HepG2 (cell line): ENCODE measurements around the gene CCDC157. TPM values are rescaled to one million over a fixed set of nuclear protein-coding genes. Genes with fewer than 3 reads are reported as not detected.
A peak's percentile ranks its signal among the peaks of the same experiment; 100 is the strongest.

Source experiments
- ADNP ChIP-seq: sonication (generic); formaldehyde crosslinking; IDR thresholded peaks from 2 replicates; pipeline ENCODE4 v1.4.0; 2020; ENCODE audit warnings: missing genetic modification reagents
- ATF5 ChIP-seq: sonication (generic); formaldehyde crosslinking; IDR thresholded peaks from 2 replicates; pipeline ENCODE4 v1.4.0; 2020; ENCODE audit warnings: mild to moderate bottlenecking, low read depth, missing genetic modification reagents
- ETS1 ChIP-seq: sonication (generic); formaldehyde crosslinking; IDR thresholded peaks from 2 replicates; pipeline ENCODE4 v1.4.0; 2020; ENCODE audit warnings: missing genetic modification reagents
- FOXK1 ChIP-seq: sonication (generic); formaldehyde crosslinking; IDR thresholded peaks from 2 replicates; pipeline ENCODE4 v1.4.0; 2020; ENCODE audit warnings: low read depth, missing genetic modification reagents, borderline replicate concordance
- FOXP4 ChIP-seq: sonication (generic); formaldehyde crosslinking; IDR thresholded peaks from 2 replicates; pipeline ENCODE4 v1.4.0; 2020; ENCODE audit warnings: missing genetic modification reagents
- NFE2 ChIP-seq: sonication (generic); formaldehyde crosslinking; IDR thresholded peaks from 2 replicates; pipeline ENCODE4 v1.4.0; 2020; ENCODE audit warnings: missing genetic modification reagents
- NFIC ChIP-seq: IDR thresholded peaks from 2 replicates; pipeline ENCODE4 v1.6.1; 2012; ENCODE audit warnings: mild to moderate bottlenecking, low read length, inconsistent platforms
- NRL ChIP-seq: sonication (generic); formaldehyde crosslinking; IDR thresholded peaks from 2 replicates; pipeline ENCODE4 v1.5.0; 2020; ENCODE audit warnings: missing genetic modification reagents, mild to moderate bottlenecking, moderate library complexity, borderline replicate concordance
- REXO4 ChIP-seq: sonication (generic); formaldehyde crosslinking; IDR thresholded peaks from 2 replicates; pipeline ENCODE4 v1.8.0; 2022; ENCODE audit warnings: missing genetic modification reagents, mild to moderate bottlenecking, borderline replicate concordance
- SKI ChIP-seq: fragments of 450-650 bp; IDR thresholded peaks from one replicate; pipeline ENCODE4 v1.6.1; 2018; ENCODE audit warnings: mild to moderate bottlenecking; ENCODE audit not compliant: partially characterized antibody
- SP1 ChIP-seq, 2 experiments: fragments of 450-650 bp in 1 of 2; sonication (generic) in 1 of 2; formaldehyde crosslinking in 1 of 2; IDR thresholded peaks; 2 replicates each; pipeline versions ENCODE4 v1.4.0 to v1.6.1; 2016 to 2020; ENCODE audit warnings: missing genetic modification reagents in 1 of 2
- SYNCRIP ChIP-seq: fragments of 200-400 bp; formaldehyde crosslinking; IDR thresholded peaks from 2 replicates; pipeline ENCODE4 v1.6.1; 2018; ENCODE audit warnings: mild to moderate bottlenecking, low read depth, low read length; ENCODE audit not compliant: insufficient read depth
- ZBTB25 ChIP-seq: IDR thresholded peaks from 2 replicates; pipeline ENCODE4 v1.6.1; 2018; ENCODE audit warnings: missing genetic modification reagents
- ZFAT ChIP-seq: sonication (generic); formaldehyde crosslinking; conservative IDR thresholded peaks from 2 replicates; pipeline ENCODE4 v1.8.1; 2023; ENCODE audit warnings: missing genetic modification reagents, inconsistent platforms
- ZNF138 ChIP-seq: sonication (generic); formaldehyde crosslinking; IDR thresholded peaks from 2 replicates; pipeline ENCODE4 v1.5.0; 2020; ENCODE audit warnings: mild to moderate bottlenecking, low read depth, missing genetic modification reagents
- ZNF264 ChIP-seq: sonication (generic); formaldehyde crosslinking; IDR thresholded peaks from 2 replicates; pipeline ENCODE4 v1.4.0; 2020; ENCODE audit warnings: missing genetic modification reagents
- ZNF280B ChIP-seq: sonication (generic); formaldehyde crosslinking; IDR thresholded peaks from 2 replicates; pipeline ENCODE4 v1.5.0; 2020; ENCODE audit warnings: missing genetic modification reagents, mild to moderate bottlenecking, borderline replicate concordance
- ZNF343 ChIP-seq: sonication (generic); formaldehyde crosslinking; IDR thresholded peaks from 2 replicates; pipeline ENCODE4 v1.4.0; 2020; ENCODE audit warnings: mild to moderate bottlenecking, missing genetic modification reagents
- ZNF367 ChIP-seq: sonication (generic); formaldehyde crosslinking; IDR thresholded peaks from 2 replicates; pipeline ENCODE4 v1.4.0; 2020; ENCODE audit warnings: missing genetic modification reagents, borderline replicate concordance
- ZNF564 ChIP-seq: sonication (generic); formaldehyde crosslinking; IDR thresholded peaks from 2 replicates; pipeline ENCODE4 v1.8.1; 2023; ENCODE audit warnings: mild to moderate bottlenecking, missing genetic modification reagents
- ZNF670 ChIP-seq: sonication (generic); formaldehyde crosslinking; IDR thresholded peaks from 2 replicates; pipeline ENCODE4 v1.8.0; 2022; ENCODE audit warnings: mild to moderate bottlenecking, missing genetic modification reagents, borderline replicate concordance
- ZNF7 ChIP-seq: IDR thresholded peaks from 2 replicates; pipeline ENCODE4 v1.6.1; 2016; ENCODE audit warnings: missing biosample characterization, missing genetic modification reagents
- ZNF768 ChIP-seq: sonication (generic); formaldehyde crosslinking; IDR thresholded peaks from 2 replicates; pipeline ENCODE4 v1.4.0; 2020; ENCODE audit warnings: missing genetic modification reagents
- ZSCAN12 ChIP-seq: sonication (generic); formaldehyde crosslinking; IDR thresholded peaks from 2 replicates; pipeline ENCODE4 v1.9.0; 2021; ENCODE audit warnings: mild to moderate bottlenecking, missing genetic modification reagents
- ZSCAN31 ChIP-seq: sonication (generic); formaldehyde crosslinking; IDR thresholded peaks from 2 replicates; pipeline ENCODE4 v1.5.0; 2020; ENCODE audit warnings: low read depth, mild to moderate bottlenecking, missing genetic modification reagents
- polyA plus RNA-seq, 8 experiments: library from polyadenylated mRNA; depleted of rRNA in 3 of 8; stranded (reverse) in 7 of 8; unstranded in 1 of 8; fragments of >200 nt; fragmentation: Illumina TruSeq in 4 of 8; extraction: Trizol in 4 of 8; gene quantifications; 2 replicates each; pipeline versions ENCODE4 v1.2.1 to v1.2.3, GENCODE V29; 2011 to 2016; ENCODE audit warnings: low read depth in 4 of 8, missing spikeins in 1 of 8, mixed read lengths in 1 of 8; ENCODE audit not compliant: insufficient read depth in 1 of 8
- total RNA-seq, 5 experiments: library from RNA; depleted of rRNA; stranded (reverse); fragments of >200 nt; fragmentation: Illumina TruSeq; extraction: Trizol; gene quantifications; 2 replicates each; pipeline ENCODE4 v1.2.3, GENCODE V29; 2016; ENCODE audit warnings: low read depth in 1 of 5

CCDC157 gene
- total and polyA plus RNA-seq, 2 of the 13 experiments (the other 11 are each of a cell fraction or from before 2014, with no cell fraction given) = 1.4 to 1.6 TPM

- TF ChIP-seq NFIC (no peak), SKI (no peak), ZNF564 (0 out of 2 replicates have a peak, but pooled peaks have one; percentile 40), ZSCAN31 (CRISPR knock-in tag) (peak; percentile 60; the same call in 1 of the 2 replicates), ZNF7 (CRISPR knock-in tag) (no peak), ZFAT (CRISPR knock-in tag) (no peak), NRL (CRISPR knock-in tag) (no peak), ZNF670 (CRISPR knock-in tag) (no peak), SYNCRIP (no peak), ADNP (CRISPR knock-in tag) (no peak), ZNF264 (CRISPR knock-in tag) (no peak), ZNF138 (CRISPR knock-in tag) (no peak), ZSCAN12 (no peak), ETS1 (CRISPR knock-in tag) (no peak), NFE2 (CRISPR knock-in tag) (no peak), FOXK1 (no peak), ZNF367 (no peak), ZBTB25 (CRISPR knock-in tag) (no peak), SP1 (IDR thresholded peaks at IDR 0.05) (no peak), SP1 (CRISPR knock-in tag; IDR thresholded peaks at IDR 0.05) (0 out of 2 replicates have a peak, but pooled peaks have one; percentile 40), ATF5 (no peak), REXO4 (CRISPR knock-in tag) (no peak), ZNF280B (CRISPR knock-in tag) (no peak), FOXP4 (no peak), ZNF343 (CRISPR knock-in tag) (no peak), ZNF768 (CRISPR knock-in tag) (no peak)
Observed at GRCh38 chr22:30326706-30327362, 30.0 kb upstream of the CCDC157 start, which contains the start of gene TBC1D10A (continued).
